GM21786 (cell line): ENCODE data around the gene SULF2.

ENCODE experiments used
- ATAC-seq: cut with Tn5 transposase; IDR thresholded peaks from one replicate; pipeline ENCODE4 v1.9.1; 2021; ENCODE audit not compliant: unreplicated experiment

Gene SULF2

DNA sequence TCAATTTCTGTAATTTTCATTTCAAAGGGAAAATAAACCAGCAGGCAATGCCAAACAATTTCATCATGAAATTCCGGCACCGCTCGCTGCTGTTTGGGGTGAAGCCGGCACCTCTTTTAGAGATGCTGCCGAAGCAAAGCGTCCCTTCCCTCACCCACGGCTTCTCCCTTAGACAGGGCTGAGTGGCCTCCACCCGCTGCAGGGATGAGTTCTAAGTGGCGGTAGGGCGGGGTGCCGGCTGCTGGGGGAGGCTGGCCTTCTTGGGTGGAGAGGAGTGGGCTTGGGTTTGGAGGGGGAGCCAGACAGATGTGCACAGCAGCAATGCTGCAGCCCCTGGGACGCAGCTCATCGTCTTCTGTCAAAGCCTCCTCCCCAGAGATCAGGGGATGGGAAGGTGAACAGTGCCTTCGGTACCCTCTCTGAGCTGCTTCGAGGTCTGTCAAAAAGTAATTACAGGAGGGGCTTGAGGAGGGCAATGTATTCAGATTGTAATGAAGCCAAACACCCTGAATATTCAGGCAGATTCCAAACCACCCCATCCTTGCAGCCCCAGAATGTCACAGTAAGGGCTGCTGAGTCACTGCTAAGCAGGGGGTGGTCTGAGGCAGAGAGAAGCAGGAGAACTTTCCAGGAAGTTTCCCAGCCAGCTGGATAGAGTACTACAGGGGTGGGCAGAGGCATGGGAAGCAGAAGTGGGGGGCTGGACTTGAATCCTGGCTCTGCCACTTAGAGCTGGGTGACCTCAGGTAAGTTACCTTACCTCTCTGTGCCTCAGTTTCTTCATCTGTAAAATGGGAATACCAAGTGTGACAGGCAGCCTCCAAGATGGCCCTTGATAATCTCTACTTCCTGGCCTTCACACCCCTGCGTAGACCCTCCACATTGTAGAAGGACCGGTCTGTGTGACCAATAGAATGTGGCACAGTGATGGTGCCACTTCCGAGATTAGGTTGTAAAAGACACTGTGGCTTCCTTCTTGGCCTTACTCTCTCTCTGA is 96.6 kb downstream of the SULF2 start:
- no peak for ATAC-seq

- no peak for ATAC-seq
Measured at GRCh38 chr20:47687095-47687987, 97.9 kb downstream of the SULF2 start.

- no peak for ATAC-seq
Measured at GRCh38 chr20:47686545-47686944, 98.7 kb downstream of the SULF2 start.

DNA sequence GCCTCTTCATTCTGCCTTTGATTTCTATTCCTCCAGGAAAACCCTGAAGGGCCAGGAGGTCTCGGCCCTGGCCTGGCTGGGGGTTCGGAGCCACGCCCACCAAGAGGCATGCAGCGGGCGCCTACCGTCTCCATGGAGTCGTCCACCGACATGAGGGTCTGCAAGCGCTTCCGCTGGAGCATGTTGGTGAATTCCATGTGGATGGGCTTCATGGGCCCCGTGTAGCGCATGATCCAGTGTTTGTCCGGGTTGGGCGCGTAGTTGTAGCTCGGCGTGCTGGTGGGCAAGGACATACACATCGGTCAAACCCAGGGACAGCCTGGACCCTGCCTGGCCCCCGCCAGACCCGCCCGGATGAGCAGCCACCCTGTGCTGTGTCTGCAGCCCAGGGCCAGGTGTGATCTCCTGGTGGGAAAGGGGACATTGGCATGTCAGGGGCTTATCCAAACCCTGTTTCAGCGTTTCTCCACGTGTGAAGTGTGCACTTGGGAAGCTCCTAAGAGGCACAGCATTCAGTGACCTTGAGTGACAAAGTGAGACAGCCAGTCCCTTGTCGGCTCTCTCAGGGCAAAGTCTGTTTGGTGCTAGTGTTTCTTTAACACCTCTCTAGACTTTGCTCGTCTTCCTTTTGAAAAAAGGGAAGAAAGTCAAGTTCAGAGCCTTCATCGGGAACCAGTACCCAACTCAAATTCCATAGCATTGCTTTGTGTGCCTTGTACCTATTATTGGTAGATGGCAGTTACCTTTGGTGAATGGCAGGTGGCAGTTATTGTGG is 100.8 kb downstream of the SULF2 start:
- no peak for ATAC-seq

GRCh38 chr20:47682916-47683315 is 102.4 kb downstream of the SULF2 start:
- no peak for ATAC-seq

DNA sequence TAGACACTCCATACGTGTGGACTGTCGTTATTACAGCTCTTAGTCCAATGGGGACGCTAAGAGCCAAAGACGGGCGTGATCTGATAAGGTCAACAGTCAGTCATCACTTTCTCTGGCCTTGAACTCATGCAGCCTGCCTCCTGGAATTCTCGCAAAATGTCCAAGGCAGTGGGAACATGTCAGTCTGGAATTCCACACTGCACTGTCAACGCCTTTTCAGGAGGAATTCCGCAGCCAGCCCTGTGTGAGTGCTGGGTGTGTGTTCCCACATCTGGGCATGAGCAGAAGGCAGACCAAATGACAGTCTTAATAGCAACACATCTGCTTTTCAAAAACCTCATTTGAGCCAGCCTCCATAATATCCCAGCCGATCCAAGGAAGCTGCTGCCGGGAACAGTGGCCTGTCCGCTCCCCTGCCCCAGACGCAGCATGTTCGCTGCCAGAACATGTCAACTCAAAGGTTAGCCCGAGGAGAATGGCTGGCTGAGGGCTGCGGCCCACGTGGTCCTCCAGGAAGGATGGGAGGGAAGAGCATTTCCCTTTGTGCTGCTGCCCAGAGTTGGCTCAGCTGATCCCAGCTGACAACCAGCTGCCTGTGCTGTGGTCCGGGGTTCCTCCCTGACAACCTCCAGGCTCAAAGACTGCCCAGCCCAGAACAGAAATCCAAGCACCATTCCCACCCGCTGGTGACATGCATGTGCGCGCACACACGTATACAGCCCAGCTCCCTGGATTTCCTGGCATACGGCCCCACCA is 103.1 kb downstream of the SULF2 start:
- no peak for ATAC-seq

- ATAC-seq, result no peak
Measured at GRCh38 chr20:47680804-47681529, 104.3 kb downstream of the SULF2 start.

DNA sequence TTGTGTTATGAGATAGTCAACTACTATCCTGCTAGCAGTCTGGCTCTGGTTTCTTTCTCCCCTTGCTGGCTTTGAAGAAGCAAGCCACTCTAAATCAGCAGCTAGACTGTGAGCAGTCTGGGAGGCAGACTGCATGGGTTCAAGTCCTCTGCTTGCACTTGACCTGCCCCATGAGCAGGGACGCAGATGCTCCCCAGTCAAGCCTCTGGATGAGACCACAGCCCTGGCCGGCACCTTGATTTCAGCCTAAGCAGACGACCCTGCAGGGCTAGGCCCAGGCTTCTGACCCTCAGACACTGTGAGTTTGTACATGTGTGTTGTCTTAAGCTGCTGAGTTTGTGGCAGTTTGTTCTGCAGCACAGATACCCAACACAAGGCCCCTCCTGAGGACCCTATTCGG is 105.8 kb downstream of the SULF2 start:
- ATAC-seq, result no peak

GRCh38 chr20:47678536-47678935 is 106.7 kb downstream of the SULF2 start:
- ATAC-seq, result no peak

GRCh38 chr20:47677635-47678453 is 107.4 kb downstream of the SULF2 start:
- no peak for ATAC-seq

DNA sequence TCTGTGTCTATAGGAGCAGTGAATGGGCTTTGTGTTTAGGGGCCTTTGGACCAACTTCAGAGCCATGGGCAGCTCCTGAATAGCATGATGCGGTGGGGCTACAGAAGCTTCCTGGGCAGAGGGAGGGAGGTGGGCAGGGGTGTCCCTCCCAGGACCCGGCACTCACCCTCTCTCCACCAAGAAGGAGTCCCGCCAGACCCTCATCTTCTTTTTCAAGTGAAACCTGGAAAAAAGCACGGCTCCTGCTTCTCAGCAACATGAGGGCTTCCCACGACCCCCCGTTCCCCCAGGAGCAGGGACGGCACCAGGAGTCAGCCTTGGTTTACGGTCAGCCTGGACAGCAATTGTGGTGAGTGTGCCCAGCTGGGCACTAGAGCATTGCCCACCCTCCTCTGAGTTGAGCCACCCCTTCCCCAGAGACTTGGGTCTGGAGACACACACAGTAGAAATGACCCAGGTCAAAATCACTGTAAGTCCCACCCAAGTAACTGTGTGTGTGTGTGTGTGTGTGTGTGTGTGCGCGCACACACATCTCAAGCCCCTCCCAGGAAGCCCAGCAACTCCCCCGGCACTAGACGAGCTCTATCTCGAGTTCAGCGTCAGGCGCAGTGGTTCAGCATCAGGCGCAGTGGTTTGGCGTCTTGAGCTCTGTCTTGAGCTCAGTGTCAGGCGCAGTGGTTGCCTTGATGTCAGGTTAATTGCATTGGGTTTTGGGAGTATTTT is 108.2 kb downstream of the SULF2 start:
- no peak for ATAC-seq

GRCh38 chr20:47676219-47676721 is 109.0 kb downstream of the SULF2 start:
- no peak for ATAC-seq

DNA sequence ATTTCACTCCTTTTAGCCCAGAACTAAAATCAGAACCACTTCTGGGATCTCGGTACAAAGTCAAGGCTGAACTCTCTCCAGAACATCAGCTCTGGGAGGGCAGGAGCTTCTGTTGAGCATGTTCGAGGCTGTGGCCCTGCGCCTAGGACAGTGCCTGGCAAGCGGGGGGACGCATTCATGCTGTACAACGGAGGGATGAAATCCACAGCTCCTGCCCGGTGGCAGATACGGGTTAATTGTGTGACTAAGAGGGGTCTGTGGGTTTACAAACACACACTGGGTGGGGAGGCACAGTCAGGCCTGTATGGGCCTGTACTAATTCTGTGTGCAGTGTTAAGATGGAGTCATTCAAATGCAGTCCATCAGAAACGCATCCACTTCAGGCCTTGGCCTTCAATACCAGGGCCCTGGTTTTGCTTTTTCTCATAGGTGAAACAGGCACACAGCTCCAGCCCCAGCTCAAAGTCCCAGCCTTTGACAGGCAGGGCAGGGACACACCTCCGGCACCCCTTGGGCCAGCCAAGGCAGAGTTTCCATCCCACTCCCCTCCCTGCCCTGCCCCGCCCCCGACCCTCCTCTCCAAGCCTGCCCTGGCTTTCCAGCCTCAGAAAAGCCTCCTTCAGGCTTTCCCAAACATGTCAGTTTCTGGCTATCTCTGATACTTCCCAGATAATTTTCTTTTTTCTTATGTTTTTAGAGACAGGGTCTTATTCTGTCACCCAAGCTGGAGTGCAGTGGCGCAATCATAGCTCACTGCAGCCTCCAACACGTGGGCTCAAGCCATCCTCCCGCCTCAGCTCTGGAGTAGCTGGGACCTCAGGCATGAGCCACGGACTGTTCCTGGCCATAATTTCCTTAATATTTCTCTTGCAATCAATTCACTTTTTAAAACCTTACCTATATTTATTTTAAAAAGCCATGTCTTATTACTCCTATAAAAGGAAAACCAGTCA is 109.8 kb downstream of the SULF2 start:
- no peak for ATAC-seq

- no peak for ATAC-seq
Measured at GRCh38 chr20:47674686-47675085, 110.6 kb downstream of the SULF2 start.

DNA sequence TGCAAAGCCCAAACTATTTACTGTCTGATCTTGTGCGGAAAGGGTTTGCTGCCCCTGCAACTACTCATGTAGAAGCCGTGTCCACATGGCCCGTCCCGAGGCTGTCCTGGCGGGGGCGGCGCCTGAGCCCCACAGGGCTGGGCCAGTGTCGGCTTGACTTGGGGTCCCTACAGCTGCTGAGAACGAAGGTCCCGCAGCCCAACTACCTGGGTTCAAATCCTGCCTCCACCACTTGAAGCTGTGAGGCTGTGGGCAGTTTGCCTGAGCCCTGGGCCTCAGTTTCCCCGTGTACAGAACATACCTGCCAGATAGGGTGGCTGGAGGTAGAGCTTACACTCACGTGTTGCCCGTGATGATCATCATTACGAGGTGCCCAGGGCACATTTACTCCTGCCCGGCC is 111.1 kb downstream of the SULF2 start:
- no peak for ATAC-seq

- ATAC-seq, result no peak
Measured at GRCh38 chr20:47673671-47673955, 111.7 kb downstream of the SULF2 start.
